OCI-LY7 (cell line): ENCODE results near the gene GLCCI1.

ENCODE experiments used
- CTCF ChIP-seq: fragments of 200-600 bp; sonication (generic); conservative IDR thresholded peaks from 2 replicates; pipeline ENCODE4 v1.5.1; 2014; ENCODE audit warnings: mild to moderate bottlenecking, antibody characterized with exemption, low read length, moderate library complexity, mixed read lengths
- EZH2phosphoT487 ChIP-seq: fragments of 200-600 bp; sonication (generic); IDR thresholded peaks from 2 replicates; pipeline ENCODE4 v1.6.1; 2018; ENCODE audit warnings: low read depth, borderline replicate concordance, mild to moderate bottlenecking, mixed run types, antibody characterized with exemption, low read length, moderate library complexity, mixed read lengths

DNA sequence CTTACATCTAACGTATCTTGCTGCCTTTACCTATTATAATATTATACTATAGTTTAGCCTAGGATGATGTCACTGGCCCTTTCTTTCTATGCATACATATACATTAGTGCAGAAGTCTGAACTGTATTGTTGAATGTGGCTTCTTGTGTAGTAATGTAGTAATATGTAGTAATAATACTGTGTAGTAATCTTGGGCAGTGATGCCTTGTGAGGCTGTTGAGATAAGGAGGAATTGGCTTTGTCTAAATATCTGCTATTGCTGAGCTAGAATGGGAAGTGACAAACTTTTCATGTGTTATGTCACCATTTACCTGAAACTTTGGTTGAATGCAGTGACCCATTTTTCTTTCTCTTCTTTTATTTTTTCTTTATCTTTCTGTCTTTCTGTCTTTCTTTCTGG is 11.0 kb downstream of the GLCCI1 start:
- no peak for TF ChIP-seq CTCF
- no peak for TF ChIP-seq EZH2phosphoT487
